H9 (cell line): ENCODE data around the gene CDH20. TPM values are rescaled to one million over a fixed set of nuclear protein-coding genes. Genes with fewer than 3 reads are reported as not detected.

Source experiments
- DNase-seq: peaks from one replicate; pipeline ENCODE4 v3.0.0-alpha.2; 2017
- H2AFZ ChIP-seq: one replicate; pipeline ENCODE4 v1.6.1; 2013; ENCODE audit warnings: mild to moderate bottlenecking, low read length, control low read depth, moderate library complexity
- H2AK5ac ChIP-seq: 2 replicates; pipeline ENCODE4 v1.6.1; 2013; ENCODE audit warnings: low read length, control low read depth, mixed read lengths; ENCODE audit not compliant: insufficient read length
- H2BK120ac ChIP-seq: one replicate; pipeline ENCODE4 v1.6.1; 2013; ENCODE audit warnings: low read depth, mild to moderate bottlenecking, low read length, control low read depth, inconsistent platforms; ENCODE audit not compliant: poor library complexity, severe bottlenecking
- H2BK12ac ChIP-seq: 2 replicates; pipeline ENCODE4 v1.6.1; 2013; ENCODE audit warnings: low read length, control low read depth, mixed read lengths, low read depth; ENCODE audit not compliant: insufficient read length
- H2BK15ac ChIP-seq: 2 replicates; pipeline ENCODE4 v1.6.1; 2013; ENCODE audit warnings: low read depth, low read length, control low read depth
- H2BK20ac ChIP-seq: one replicate; pipeline ENCODE4 v1.6.1; 2013; ENCODE audit warnings: low read depth, mild to moderate bottlenecking, low read length, control low read depth, inconsistent platforms; ENCODE audit not compliant: poor library complexity, severe bottlenecking
- H2BK5ac ChIP-seq: 2 replicates; pipeline ENCODE4 v1.6.1; 2013; ENCODE audit warnings: low read length, control low read depth, mixed read lengths; ENCODE audit not compliant: insufficient read length
- H3K14ac ChIP-seq: 2 replicates; pipeline ENCODE4 v1.6.1; 2013; ENCODE audit warnings: low read length, control low read depth; ENCODE audit not compliant: insufficient read depth
- H3K18ac ChIP-seq: 2 replicates; pipeline ENCODE4 v1.6.1; 2013; ENCODE audit warnings: low read depth, mild to moderate bottlenecking, mixed read lengths, low read length, control low read depth; ENCODE audit not compliant: insufficient read length
- H3K23ac ChIP-seq: 2 replicates; pipeline ENCODE4 v1.6.1; 2013; ENCODE audit warnings: low read length, control low read depth, mixed read lengths, low read depth; ENCODE audit not compliant: insufficient read length
- H3K23me2 ChIP-seq: 2 replicates; pipeline ENCODE4 v1.6.1; 2013; ENCODE audit warnings: low read depth, mild to moderate bottlenecking, mixed read lengths, low read length, control low read depth; ENCODE audit not compliant: insufficient read length, poor library complexity, severe bottlenecking
- H3K27ac ChIP-seq: 2 replicates; pipeline ENCODE4 v1.5.1; 2013; ENCODE audit warnings: low read length, control low read depth, mixed read lengths, low read depth; ENCODE audit not compliant: insufficient read length
- H3K27me3 ChIP-seq: 2 replicates; pipeline ENCODE4 v1.6.1; 2013; ENCODE audit warnings: low read length, control low read depth, inconsistent platforms; ENCODE audit not compliant: insufficient read depth
- H3K4ac ChIP-seq: 2 replicates; pipeline ENCODE4 v1.6.1; 2013; ENCODE audit warnings: low read depth, mild to moderate bottlenecking, control low read depth, inconsistent platforms, low read length, moderate library complexity
- H3K4me1 ChIP-seq: 2 replicates; pipeline ENCODE4 v1.6.1; 2013; ENCODE audit warnings: low read length, control low read depth, inconsistent platforms; ENCODE audit not compliant: insufficient read depth
- H3K4me2 ChIP-seq: 2 replicates; pipeline ENCODE4 v1.6.1; 2013; ENCODE audit warnings: low read length, control low read depth, mixed read lengths; ENCODE audit not compliant: insufficient read length, insufficient read depth
- H3K56ac ChIP-seq: 2 replicates; pipeline ENCODE4 v1.6.1; 2013; ENCODE audit warnings: low read depth, mild to moderate bottlenecking, mixed read lengths, low read length, control low read depth; ENCODE audit not compliant: insufficient read length
- H3K79me1 ChIP-seq: 2 replicates; pipeline ENCODE4 v1.6.1; 2013; ENCODE audit warnings: low read depth, mild to moderate bottlenecking, moderate library complexity, low read length, control low read depth, inconsistent platforms; ENCODE audit not compliant: insufficient read depth, poor library complexity, severe bottlenecking
- H3K79me2 ChIP-seq: 2 replicates; pipeline ENCODE4 v1.6.1; 2013; ENCODE audit warnings: low read length, control low read depth, inconsistent platforms; ENCODE audit not compliant: insufficient read depth
- H3K9ac ChIP-seq: 2 replicates; pipeline ENCODE4 v1.6.1; 2013; ENCODE audit warnings: low read length, control low read depth, mixed read lengths; ENCODE audit not compliant: insufficient read length; ENCODE audit errors: extremely low read depth
- H3K9me3 ChIP-seq: one replicate; pipeline ENCODE4 v1.6.1; 2013; ENCODE audit warnings: low read depth, low read length, inconsistent platforms; ENCODE audit not compliant: control insufficient read depth
- H3T11ph ChIP-seq: one replicate; pipeline ENCODE4 v1.6.1; 2013; ENCODE audit warnings: mild to moderate bottlenecking, low read length, control low read depth, inconsistent platforms
- H4K20me1 ChIP-seq: one replicate; pipeline ENCODE4 v1.6.1; 2013; ENCODE audit not compliant: control insufficient read depth, insufficient read length, insufficient read depth
- H4K5ac ChIP-seq: 2 replicates; pipeline ENCODE4 v1.6.1; 2013; ENCODE audit warnings: low read depth, mild to moderate bottlenecking, mixed read lengths, low read length, control low read depth; ENCODE audit not compliant: insufficient read length
- H4K8ac ChIP-seq: replicated peaks from 2 replicates; pipeline ENCODE4 v1.6.1; 2013; ENCODE audit warnings: low read length, control low read depth, mixed read lengths, low read depth; ENCODE audit not compliant: insufficient read length
- H4K91ac ChIP-seq: 2 replicates; pipeline ENCODE4 v1.6.1; 2013; ENCODE audit warnings: low read depth, mild to moderate bottlenecking, moderate library complexity, mixed read lengths, low read length, control low read depth; ENCODE audit not compliant: insufficient read length
- H3K27ac Mint-ChIP-seq, 3 experiments: 2 replicates in 2 of 3; 3 replicates in 1 of 3; pipeline ENCODE4 v1.8.0; 2020 to 2021; ENCODE audit warnings: mixed read lengths in 3 of 3, mild to moderate bottlenecking in 1 of 3, moderate library complexity in 1 of 3
- H3K27me3 Mint-ChIP-seq: 2 replicates; pipeline ENCODE4 v1.8.0; 2021; ENCODE audit warnings: low read depth, mild to moderate bottlenecking, moderate library complexity, mixed read lengths
- H3K36me3 Mint-ChIP-seq, 3 experiments: 2 replicates in 2 of 3; 3 replicates in 1 of 3; pipeline ENCODE4 v1.8.0; 2020 to 2021; ENCODE audit warnings: low read depth in 3 of 3, mixed read lengths in 3 of 3; ENCODE audit not compliant: insufficient read depth in 1 of 3
- H3K4me1 Mint-ChIP-seq, 2 experiments: 2 replicates each; pipeline ENCODE4 v1.8.0; 2020; ENCODE audit warnings: mixed read lengths in 2 of 2
- H3K4me3 Mint-ChIP-seq, 2 experiments: 2 replicates in 1 of 2; 3 replicates in 1 of 2; pipeline ENCODE4 v1.8.0; 2020 to 2021; ENCODE audit warnings: mild to moderate bottlenecking in 2 of 2, mixed read lengths in 2 of 2, moderate library complexity in 1 of 2
- H3K9me3 Mint-ChIP-seq, 2 experiments: 2 replicates in 1 of 2; 3 replicates in 1 of 2; pipeline ENCODE4 v1.8.0; 2020; ENCODE audit warnings: mild to moderate bottlenecking in 2 of 2, mixed read lengths in 2 of 2, moderate library complexity in 1 of 2
- WGBS: extraction: QIAGEN DNeasy Blood & Tissue Kit; methylation state at CpG from one replicate; pipeline ENCODE4 v1.1.7; 2013; ENCODE audit warnings: missing lambda C conversion rate, low lambda C conversion rate, mixed read lengths; ENCODE audit not compliant: insufficient read length; ENCODE audit errors: extremely low coverage; 5-methylcytosine and 5-hydroxymethylcytosine counted together
- total RNA-seq: library from RNA; stranded (reverse); gene quantifications from 2 replicates; pipeline ENCODE4 v1.2.1, GENCODE V29; 2021
- TF ChIP-seq, protein P1 (sequence below): fragments of 200-600 bp; sonication (generic); conservative IDR thresholded peaks from 3 replicates; pipeline ENCODE4 v1.8.0; 2021; ENCODE audit warnings: antibody characterized with exemption, mild to moderate bottlenecking

The CDH20 gene
- total RNA-seq, 1 experiment from 2014 or later, result not detected

DNA sequence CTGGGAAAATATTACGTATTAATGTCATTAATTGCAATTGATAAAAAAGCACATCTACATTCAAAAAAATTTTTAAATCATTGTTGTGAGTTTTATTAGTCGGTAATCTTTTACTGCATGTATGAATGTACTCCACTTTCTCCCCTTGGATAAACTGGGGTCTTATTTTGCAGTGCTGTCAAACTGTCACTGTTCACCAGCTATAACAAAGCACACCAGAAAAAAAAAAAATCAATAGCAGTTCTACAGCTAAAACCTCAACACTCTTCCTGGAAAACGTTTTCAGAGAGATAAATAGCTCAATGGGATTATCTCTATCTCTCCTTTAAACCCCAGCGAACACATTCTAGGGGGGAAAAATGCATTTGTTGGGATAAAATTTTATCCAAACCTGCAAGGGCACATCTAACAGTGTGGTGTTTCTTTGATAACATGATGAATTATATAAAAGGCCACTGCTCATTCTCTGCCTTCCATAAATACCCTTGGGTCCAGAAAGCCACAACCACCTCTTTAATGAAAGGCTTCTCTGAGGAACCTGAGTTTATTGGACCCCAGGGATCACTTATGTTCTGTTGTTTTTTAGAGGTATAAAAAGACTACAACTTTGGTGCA, 219.9 kb downstream of the CDH20 start:
- H3K27ac Mint-ChIP-seq, result no peak overlapping the region
- H4K91ac ChIP-seq, result no peak overlapping the region

More for the DNA sequence above, 219.9 kb downstream of the CDH20 start:
- Histone ChIP-seq H2BK120ac (no peak overlapping the region), H2AK5ac (no peak overlapping the region), H2BK15ac (no peak overlapping the region), H3K14ac (no peak overlapping the region), H2BK5ac (no peak overlapping the region), H2AFZ (no peak overlapping the region), H3K4ac (no peak overlapping the region), H3K9me3 (no peaks in the 10 kb centered on the region), H3K9ac (no peak overlapping the region), H3K23ac (no peak overlapping the region), H2BK12ac (no peak overlapping the region), H3K18ac (no peak overlapping the region), H3K27me3 (no peaks in the 10 kb centered on the region), H3K4me1 (no peaks in the 10 kb centered on the region), H3K79me1 (no peaks in the 10 kb centered on the region), H3K56ac (no peak overlapping the region), H4K8ac (no peak overlapping the region), H4K5ac (no peak overlapping the region), H4K20me1 (no peaks in the 10 kb centered on the region), H3K4me2 (no peak overlapping the region), H3T11ph (no peak overlapping the region), H2BK20ac (no peak overlapping the region), H3K79me2 (no peaks in the 10 kb centered on the region), H3K27ac (no peak overlapping the region), H3K23me2 (no peaks in the 10 kb centered on the region)
- Mint-ChIP-seq H3K9me3 (no peaks in the 10 kb centered on the region), H3K36me3 (no peaks in the 10 kb centered on the region), H3K27me3 (no peaks in the 10 kb centered on the region; the same call in 1 of the 2 replicates), H3K4me3 (no peak overlapping the region), H3K4me1 (no peaks in the 10 kb centered on the region)
- no CpG with 5 or more reads among the region's 4 CpGs for WGBS
- no peak for DNase-seq
- TF ChIP-seq, protein P1, sequence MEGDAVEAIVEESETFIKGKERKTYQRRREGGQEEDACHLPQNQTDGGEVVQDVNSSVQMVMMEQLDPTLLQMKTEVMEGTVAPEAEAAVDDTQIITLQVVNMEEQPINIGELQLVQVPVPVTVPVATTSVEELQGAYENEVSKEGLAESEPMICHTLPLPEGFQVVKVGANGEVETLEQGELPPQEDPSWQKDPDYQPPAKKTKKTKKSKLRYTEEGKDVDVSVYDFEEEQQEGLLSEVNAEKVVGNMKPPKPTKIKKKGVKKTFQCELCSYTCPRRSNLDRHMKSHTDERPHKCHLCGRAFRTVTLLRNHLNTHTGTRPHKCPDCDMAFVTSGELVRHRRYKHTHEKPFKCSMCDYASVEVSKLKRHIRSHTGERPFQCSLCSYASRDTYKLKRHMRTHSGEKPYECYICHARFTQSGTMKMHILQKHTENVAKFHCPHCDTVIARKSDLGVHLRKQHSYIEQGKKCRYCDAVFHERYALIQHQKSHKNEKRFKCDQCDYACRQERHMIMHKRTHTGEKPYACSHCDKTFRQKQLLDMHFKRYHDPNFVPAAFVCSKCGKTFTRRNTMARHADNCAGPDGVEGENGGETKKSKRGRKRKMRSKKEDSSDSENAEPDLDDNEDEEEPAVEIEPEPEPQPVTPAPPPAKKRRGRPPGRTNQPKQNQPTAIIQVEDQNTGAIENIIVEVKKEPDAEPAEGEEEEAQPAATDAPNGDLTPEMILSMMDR, result no peak
